ENCODE data around the gene NR5A1. TPM values are rescaled to one million over a fixed set of nuclear protein-coding genes. Genes with fewer than 3 reads are reported as not detected.

Gene NR5A1
- total RNA-seq, 2 experiments from 2014 or later, result not detected

- no peak overlapping the region for H3K27ac Mint-ChIP-seq
- H3K27me3 Mint-ChIP-seq, result no peaks in the 10 kb centered on the region
- no peaks in the 10 kb centered on the region for H3K4me1 Mint-ChIP-seq
- ChIA-PET POLR2A (no interaction called here), CTCF (no interaction called here)
- no peak overlapping the region for H3K4me3 Mint-ChIP-seq
- no peaks in the 10 kb centered on the region for H3K9me3 Mint-ChIP-seq
- H3K36me3 Mint-ChIP-seq (ENCODE audit: low read depth), result no peaks in the 10 kb centered on the region
- no peak for DNase-seq
Measured at GRCh38 chr9:124511426-124511840, 4.2 kb upstream of the NR5A1 start.

DNA sequence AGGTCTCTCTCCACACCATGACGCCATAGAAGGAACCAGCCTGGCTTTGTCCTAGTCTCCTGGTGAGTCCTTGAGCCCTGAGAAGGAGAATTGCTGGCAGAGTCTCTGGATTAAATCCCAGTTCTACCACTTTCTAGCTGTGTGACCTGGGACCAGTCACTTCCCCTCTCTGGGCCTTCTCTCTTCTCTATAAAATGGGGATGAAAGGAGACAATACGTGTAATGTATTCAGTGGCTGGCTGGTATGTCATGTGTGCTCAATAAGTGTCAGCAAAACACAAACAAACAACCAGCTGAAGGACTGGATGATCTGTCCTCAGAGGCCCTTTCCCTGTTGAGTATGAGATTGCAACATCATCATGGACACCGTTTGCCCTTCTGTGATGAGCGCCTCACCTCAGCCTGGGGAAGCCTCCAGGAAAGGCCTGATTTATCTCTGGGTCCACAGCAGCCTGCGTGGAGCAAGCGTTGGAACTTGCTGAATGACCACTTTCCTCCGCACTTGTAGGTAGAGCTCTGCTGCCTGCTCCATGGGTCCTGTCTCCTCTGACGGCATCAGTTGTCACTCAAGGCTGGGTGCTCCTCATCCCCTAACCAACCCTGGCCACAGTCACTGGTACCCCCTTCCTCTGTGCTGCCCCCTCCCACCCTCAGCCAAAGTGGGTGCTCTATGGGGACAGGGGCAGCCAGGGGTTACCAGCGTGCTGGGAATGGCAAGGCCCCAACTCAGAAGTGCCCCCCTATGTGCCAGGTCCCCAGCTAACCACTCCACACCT, 3.6 kb upstream of the NR5A1 start:
- CTCF ChIA-PET, result no interaction called here

GRCh38 chr9:124507880-124508423, 753 bp upstream of the NR5A1 start:
- no peak for DNase-seq
- no peaks in the 10 kb centered on the region for H3K36me3 Mint-ChIP-seq (ENCODE audit: low read depth)
- ChIA-PET CTCF (no interaction called here), POLR2A (no interaction called here)
- H3K27ac Mint-ChIP-seq, result no peak overlapping the region
- H3K4me1 Mint-ChIP-seq, result peaks cover 7% of the 10 kb centered on the region
- peaks cover 17% of the 10 kb centered on the region for H3K27me3 Mint-ChIP-seq
- H3K9me3 Mint-ChIP-seq, result no peaks in the 10 kb centered on the region
- no peak overlapping the region for H3K4me3 Mint-ChIP-seq

More for the DNA sequence above, 3.6 kb upstream of the NR5A1 start:
- no peak for DNase-seq
- POLR2A ChIA-PET, result no interaction called here
- Mint-ChIP-seq H3K27ac (no peak overlapping the region), H3K36me3 (ENCODE audit: low read depth) (no peaks in the 10 kb centered on the region), H3K4me3 (no peak overlapping the region), H3K27me3 (peaks cover 3% of the 10 kb centered on the region), H3K9me3 (no peaks in the 10 kb centered on the region), H3K4me1 (no peaks in the 10 kb centered on the region)

DNA sequence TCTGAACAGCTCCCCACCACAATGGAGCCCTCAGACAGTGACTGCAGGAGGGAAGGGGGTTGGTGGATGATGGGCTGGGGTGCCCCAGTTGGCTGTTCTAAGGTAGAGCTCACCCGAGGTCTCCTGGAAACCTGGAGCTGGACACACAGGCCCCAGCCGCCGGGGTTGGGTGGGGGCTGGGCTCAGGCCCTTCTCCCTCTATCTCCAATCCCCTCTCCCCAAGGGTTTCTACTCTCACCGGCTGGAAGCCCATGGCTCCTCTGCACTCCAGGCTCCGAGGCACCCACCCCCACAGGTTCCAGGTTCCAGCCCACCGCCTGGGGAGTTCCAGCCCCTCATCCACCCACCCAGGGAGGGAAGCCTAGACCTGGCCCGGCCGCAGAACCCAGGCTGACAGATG, 766 bp downstream of the NR5A1 start:
- no peak for DNase-seq
- Mint-ChIP-seq H3K36me3 (ENCODE audit: low read depth) (no peaks in the 10 kb centered on the region), H3K27me3 (peaks cover 22% of the 10 kb centered on the region), H3K27ac (no peak overlapping the region), H3K9me3 (no peaks in the 10 kb centered on the region), H3K4me1 (peaks cover 7% of the 10 kb centered on the region), H3K4me3 (no peak overlapping the region)
- CTCF ChIA-PET, result interaction anchor here (1.1 kb wide), 1 partner anchor 30 kb away, joined by 3 read pairs; no protein-coding TSS in a partner anchor
- POLR2A ChIA-PET, result no interaction called here

DNA sequence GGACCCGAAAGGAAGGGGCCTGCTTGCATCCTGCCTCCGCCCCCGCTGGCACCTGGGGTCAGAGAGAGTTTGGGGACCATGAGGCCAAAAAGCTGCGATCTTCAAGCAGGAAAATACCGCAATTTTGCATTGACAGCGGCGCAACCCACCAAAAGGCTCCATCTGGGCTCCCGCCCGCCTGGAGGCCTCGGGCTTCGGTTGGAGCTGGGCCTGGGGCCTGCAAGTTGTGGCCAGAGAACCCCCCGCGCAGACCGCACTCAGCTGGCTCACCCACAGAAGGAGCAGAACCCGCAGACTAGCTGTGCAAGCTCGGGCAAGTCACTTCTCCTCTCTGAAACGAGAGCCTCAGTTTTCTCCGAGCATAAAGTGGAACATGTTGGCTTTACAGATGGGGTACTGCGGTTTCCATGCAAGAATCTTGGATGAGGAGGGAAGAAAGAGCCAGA, 1.3 kb downstream of the NR5A1 start:
- Mint-ChIP-seq H3K4me3 (no peak overlapping the region), H3K27me3 (peaks cover 22% of the 10 kb centered on the region), H3K36me3 (ENCODE audit: low read depth) (no peaks in the 10 kb centered on the region), H3K4me1 (peaks cover 7% of the 10 kb centered on the region), H3K9me3 (no peaks in the 10 kb centered on the region), H3K27ac (no peak overlapping the region)
- ChIA-PET POLR2A (no interaction called here), CTCF (interaction anchor here (1.1 kb wide), 1 partner anchor 31 kb away, joined by 3 read pairs; no protein-coding TSS in a partner anchor)
- no peak for DNase-seq

DNA sequence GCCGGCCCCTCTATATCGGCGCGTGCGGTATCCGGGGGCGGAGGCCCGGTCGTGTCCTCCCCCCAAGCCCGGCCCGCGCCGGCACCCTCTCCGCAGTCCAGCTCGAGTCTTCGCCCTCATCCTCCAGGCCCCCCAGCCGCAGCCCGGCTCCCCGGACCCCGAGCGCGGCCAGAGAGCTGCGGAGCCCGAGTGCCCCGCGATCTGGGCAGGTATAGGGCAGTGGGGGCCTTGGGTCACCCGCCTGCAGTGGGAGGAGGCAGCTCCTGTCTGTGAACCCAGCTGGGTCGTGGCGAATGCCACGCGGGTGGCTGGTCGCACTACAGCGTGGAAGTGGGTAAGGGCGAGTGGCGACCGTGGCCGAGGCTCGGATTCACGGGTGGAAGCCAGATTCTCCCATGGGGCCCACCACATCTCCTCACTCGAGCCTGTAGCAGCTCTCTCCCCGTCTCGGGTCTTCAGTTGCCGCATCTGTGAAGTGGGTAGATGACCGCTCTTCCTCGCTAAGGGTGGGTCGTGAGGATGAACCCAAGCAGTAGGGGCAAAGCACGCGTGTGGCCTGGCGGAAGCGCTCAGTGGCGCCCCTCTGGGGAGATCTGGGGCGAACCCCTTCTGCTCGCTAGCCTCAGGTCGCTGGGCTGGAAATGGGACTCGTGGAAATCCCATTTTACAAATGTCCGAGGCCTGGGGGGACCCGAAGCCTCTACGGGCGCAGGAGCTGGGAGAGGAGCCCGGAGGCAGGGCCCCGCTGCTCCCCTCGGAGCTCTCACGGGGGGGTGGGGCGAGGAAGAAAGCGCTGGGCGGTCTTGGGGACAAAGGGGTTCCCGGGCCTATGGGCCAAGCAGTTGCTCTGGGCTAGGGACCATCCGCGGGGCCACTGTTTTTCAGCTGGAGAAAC, 1.9 kb downstream of the NR5A1 start:
- Mint-ChIP-seq H3K36me3 (ENCODE audit: low read depth) (no peaks in the 10 kb centered on the region), H3K4me3 (no peak overlapping the region), H3K27ac (no peak overlapping the region), H3K9me3 (no peaks in the 10 kb centered on the region), H3K27me3 (peaks cover 22% of the 10 kb centered on the region), H3K4me1 (peaks cover 9% of the 10 kb centered on the region)
- POLR2A ChIA-PET, result no interaction called here
- DNase-seq, result no peak
- CTCF ChIA-PET, result no interaction called here

- Mint-ChIP-seq H3K9me3 (no peaks in the 10 kb centered on the region), H3K36me3 (ENCODE audit: low read depth) (no peaks in the 10 kb centered on the region), H3K4me3 (no peak overlapping the region), H3K27ac (no peak overlapping the region), H3K27me3 (peaks cover 24% of the 10 kb centered on the region), H3K4me1 (peaks cover 9% of the 10 kb centered on the region)
- no peak for DNase-seq
- ChIA-PET POLR2A (no interaction called here), CTCF (interaction anchor here (0.6 kb wide), 2 partner anchors 55 to 968 kb away, joined by 3 to 5 read pairs; no protein-coding TSS in a partner anchor)
Measured at GRCh38 chr9:124504530-124505005, 2.6 kb downstream of the NR5A1 start.

DNA sequence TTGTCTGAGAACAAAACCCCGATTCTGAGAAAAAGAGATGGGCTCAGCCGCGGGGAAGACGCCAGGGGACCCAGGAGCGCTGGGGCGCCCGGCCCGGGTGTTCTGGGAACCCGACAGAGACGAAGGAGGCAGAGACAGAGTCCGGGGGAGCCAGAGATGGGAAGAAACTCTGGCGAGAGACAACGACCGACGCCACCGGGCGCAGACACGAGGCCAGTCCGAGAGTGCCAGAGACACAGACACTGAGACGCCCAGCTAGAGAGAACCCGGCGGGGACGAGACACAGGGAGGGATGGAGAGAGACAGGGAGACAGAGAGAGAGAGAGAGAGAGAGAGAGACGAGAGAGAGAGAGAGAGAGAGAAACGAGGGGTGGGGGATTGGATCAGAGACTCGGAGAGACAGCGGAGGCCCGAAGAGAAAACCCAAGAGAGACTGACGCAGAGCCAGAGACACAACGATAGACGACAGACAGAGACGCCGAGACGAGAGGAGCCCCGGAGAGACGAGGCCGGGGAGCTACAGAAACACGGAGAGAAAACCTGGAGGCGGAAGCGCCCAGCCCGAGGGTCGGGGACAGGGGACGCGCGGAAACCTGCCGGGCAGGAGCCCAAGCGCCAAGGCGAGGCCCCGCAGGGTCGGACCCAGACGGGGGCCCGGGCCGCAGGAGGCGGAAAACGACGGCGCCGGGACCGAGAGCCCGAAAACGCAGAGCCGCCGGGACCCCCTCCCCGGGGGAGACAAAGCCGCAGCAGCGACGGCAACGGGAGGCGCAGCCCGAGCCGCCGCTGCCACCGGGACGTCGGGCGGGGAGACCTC, 3.3 kb downstream of the NR5A1 start:
- H3K27ac Mint-ChIP-seq, result no peak overlapping the region
- H3K27me3 Mint-ChIP-seq, result peaks cover 25% of the 10 kb centered on the region
- CTCF ChIA-PET, result interaction anchor here (0.6 kb wide), 2 partner anchors 54 to 969 kb away, joined by 3 to 5 read pairs; no protein-coding TSS in a partner anchor
- no peaks in the 10 kb centered on the region for H3K9me3 Mint-ChIP-seq
- DNase-seq, result no peak
- POLR2A ChIA-PET, result no interaction called here
- H3K36me3 Mint-ChIP-seq (ENCODE audit: low read depth), result no peaks in the 10 kb centered on the region
- peak overlapping the region; percentile 17 for H3K4me3 Mint-ChIP-seq
- H3K4me1 Mint-ChIP-seq, result peaks cover 9% of the 10 kb centered on the region

GRCh38 chr9:124502711-124503702, 4.2 kb downstream of the NR5A1 start:
- peaks cover 9% of the 10 kb centered on the region for H3K4me1 Mint-ChIP-seq
- POLR2A ChIA-PET, result no interaction called here
- H3K9me3 Mint-ChIP-seq, result no peaks in the 10 kb centered on the region
- no peaks in the 10 kb centered on the region for H3K36me3 Mint-ChIP-seq (ENCODE audit: low read depth)
- no peak overlapping the region for H3K4me3 Mint-ChIP-seq
- no peak for DNase-seq
- H3K27ac Mint-ChIP-seq, result no peak overlapping the region
- peaks cover 25% of the 10 kb centered on the region for H3K27me3 Mint-ChIP-seq
- CTCF ChIA-PET, result no interaction called here

DNA sequence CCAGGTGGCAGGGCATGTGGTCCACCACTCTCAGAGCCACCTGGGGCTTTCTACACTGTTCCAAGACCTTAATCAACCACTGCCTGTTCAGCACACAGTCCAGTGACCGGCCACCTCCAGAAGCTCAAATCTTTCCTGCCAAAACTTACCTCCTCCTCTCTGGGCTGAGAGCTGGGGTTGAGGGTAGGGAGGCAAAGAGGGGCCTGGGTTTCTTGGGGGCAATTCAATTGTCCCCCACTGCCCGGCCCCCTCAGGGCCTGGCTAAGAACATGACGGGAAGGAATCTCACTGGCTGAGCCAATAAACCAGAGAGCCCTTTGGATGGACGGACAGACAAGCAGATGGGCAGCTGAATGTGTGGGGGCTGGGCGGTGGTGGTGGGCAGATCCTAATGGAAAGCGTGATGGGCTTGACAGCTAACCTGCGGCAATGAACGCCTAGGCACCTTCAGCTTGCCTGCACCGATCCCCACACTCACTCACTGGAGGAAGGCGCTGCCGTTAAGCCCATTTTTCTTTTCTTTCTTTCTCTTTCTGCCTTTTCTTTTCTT, 5.4 kb downstream of the NR5A1 start:
- no peak overlapping the region for H3K27ac Mint-ChIP-seq
- CTCF ChIA-PET, result interaction anchor here (1.1 kb wide), 1 partner anchor 35 kb away, joined by 4 read pairs; no protein-coding TSS in a partner anchor
- POLR2A ChIA-PET, result no interaction called here
- no peaks in the 10 kb centered on the region for H3K9me3 Mint-ChIP-seq
- DNase-seq, result no peak
- H3K4me1 Mint-ChIP-seq, result peaks cover 9% of the 10 kb centered on the region
- no peaks in the 10 kb centered on the region for H3K36me3 Mint-ChIP-seq (ENCODE audit: low read depth)
- H3K4me3 Mint-ChIP-seq, result no peak overlapping the region
- peaks cover 25% of the 10 kb centered on the region for H3K27me3 Mint-ChIP-seq

DNA sequence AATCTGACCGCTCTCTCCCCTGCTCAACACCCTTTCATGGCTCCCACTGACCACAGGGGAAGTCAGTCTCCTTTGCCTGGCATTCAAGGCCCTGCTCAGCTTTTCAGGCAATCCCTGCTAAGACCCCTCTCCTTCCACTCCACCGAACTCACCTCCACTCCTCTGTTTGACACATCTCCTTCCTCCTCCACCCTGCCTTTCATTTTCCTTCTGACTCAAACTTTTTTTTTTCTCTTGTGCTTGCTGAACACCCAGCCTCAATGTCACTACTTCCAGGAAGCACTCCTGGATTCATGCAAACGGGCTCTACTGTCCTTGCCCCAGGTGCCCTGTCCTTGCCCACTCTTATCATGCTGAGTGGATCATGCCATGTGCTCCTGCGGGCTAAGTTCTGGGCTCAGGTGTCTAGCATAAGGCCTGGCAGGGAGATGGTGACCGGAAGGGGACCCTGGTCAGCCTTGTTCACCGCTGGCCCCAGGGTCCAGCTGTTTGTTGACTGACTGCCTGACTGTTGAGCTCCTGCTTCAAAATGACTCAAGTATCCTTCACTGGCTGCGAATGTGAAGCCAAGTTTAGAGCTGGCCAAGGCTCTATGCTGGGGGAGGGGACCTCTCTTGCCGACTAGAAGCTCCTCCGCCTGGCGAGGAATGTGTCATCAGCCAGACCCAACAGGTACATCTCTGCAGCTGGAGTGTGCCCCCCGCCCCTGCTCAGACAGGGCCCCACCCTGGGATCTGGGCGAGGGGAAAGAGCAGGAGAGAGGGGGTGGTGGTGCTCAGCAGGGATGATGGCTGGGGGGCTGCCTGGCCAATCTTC, 6.2 kb downstream of the NR5A1 start:
- no peak for DNase-seq
- Mint-ChIP-seq H3K36me3 (ENCODE audit: low read depth) (no peaks in the 10 kb centered on the region), H3K9me3 (no peaks in the 10 kb centered on the region), H3K4me1 (peaks cover 11% of the 10 kb centered on the region), H3K27ac (no peak overlapping the region), H3K4me3 (no peak overlapping the region), H3K27me3 (peaks cover 23% of the 10 kb centered on the region)
- CTCF ChIA-PET, result interaction anchor here (1.1 kb wide), 1 partner anchor 36 kb away, joined by 4 read pairs; no protein-coding TSS in a partner anchor
- POLR2A ChIA-PET, result no interaction called here

All from activated CD4-positive, alpha-beta memory T cell treated with anti-CD3 and anti-CD28 coated beads, Interleukin-2, amount 10 ng/mL, durations not matched to agents 7 days and 5 days (primary cell).